ENCODE data around the gene OR51G1.

OR51G1 gene

DNA sequence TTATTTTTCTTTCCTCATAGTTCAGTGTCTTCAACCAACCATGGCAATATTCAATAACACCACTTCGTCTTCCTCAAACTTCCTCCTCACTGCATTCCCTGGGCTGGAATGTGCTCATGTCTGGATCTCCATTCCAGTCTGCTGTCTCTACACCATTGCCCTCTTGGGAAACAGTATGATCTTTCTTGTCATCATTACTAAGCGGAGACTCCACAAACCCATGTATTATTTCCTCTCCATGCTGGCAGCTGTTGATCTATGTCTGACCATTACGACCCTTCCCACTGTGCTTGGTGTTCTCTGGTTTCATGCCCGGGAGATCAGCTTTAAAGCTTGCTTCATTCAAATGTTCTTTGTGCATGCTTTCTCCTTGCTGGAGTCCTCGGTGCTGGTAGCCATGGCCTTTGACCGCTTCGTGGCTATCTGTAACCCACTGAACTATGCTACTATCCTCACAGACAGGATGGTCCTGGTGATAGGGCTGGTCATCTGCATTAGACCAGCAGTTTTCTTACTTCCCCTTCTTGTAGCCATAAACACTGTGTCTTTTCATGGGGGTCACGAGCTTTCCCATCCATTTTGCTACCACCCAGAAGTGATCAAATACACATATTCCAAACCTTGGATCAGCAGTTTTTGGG is 42.2 kb downstream of the OR51G1 start, which contains the start of gene OR51T1:
TSS of gene OR51T1 (plus strand) at position 41 of the 641 bp plus-strand sequence. CDS start at position 41, 0 bp downstream.
- no peak within 1 kb of the TSS for H3K27ac ChIP-seq
- no peak within 1 kb of the TSS for H3K4me3 ChIP-seq

DNA sequence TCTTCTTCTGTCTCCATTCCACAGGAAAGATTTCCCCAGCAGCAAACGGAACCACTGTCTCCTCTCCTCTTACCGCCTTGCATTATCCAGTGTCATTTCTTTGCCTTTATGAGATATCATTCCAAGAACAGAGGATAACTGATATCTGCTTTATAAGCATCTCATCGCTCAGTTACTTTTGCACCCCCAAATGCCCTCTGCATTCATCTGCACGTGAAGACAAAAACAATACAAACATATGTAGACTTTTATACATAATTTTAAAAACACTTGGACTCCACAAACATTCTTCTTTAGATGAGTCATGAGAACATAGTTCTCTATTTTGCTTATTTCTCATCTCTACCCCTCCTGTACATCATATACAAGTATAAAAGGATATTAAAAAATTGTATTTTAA is 43.0 kb downstream of the OR51G1 start:
- no peak overlapping the region for H3K27ac ChIP-seq
- no peak overlapping the region for H3K4me3 ChIP-seq
